HCT116 (cell line): Measurements from ENCODE around the gene RBFOX2. TPM values are rescaled to one million over a fixed set of nuclear protein-coding genes. Genes with fewer than 3 reads are reported as not detected.

Experiments
- ATAC-seq: fragments of 200-7000 bp; cut with Tn5 transposase; 2 replicates; pipeline ENCODE4 v1.9.1; 2020; ENCODE audit warnings: mild to moderate bottlenecking, moderate library complexity
- BruUV-seq: library from RNA; stranded (reverse); fragments of 400-500 nt; replicated peaks from 2 replicates; lab custom pipeline; 2021; lab: Mats Ljungman, UMichigan
- CTCF ChIA-PET: fragments of 300-600 bp; sonication (Branson Sonifier 250); formaldehyde crosslinking; loops from one replicate; lab custom pipeline; 2021; ENCODE audit warnings: antibody characterized with exemption; lab: Charles Lee
- POLR2A ChIA-PET: fragments of 300-600, 350-600 bp; sonication (Branson Sonifier 250); formaldehyde crosslinking; loops from one replicate; lab custom pipeline; 2021; ENCODE audit warnings: antibody characterized with exemption; lab: Charles Lee
- RAD21 ChIA-PET, 2 experiments: fragments of 300-600 bp; sonication (Branson Sonifier 250); formaldehyde crosslinking; loops; one replicate each; lab custom pipeline; 2023; ENCODE audit warnings: low total read pairs in 2 of 2; ENCODE audit not compliant: uncharacterized antibody in 2 of 2, unreplicated experiment in 2 of 2, low non-redundant PET in 1 of 2; lab: Charles Lee
- DNase-seq: peaks from one replicate; pipeline ENCODE4 v3.0.0-alpha.2; 2010; ENCODE audit warnings: low read depth, low spot score
- H2AFZ ChIP-seq: fragments of 200-600 bp; shearing (Covaris generic), sonication (generic); 2 replicates; pipeline ENCODE4 v1.6.1; 2017; ENCODE audit warnings: low read depth, mixed run types, mixed read lengths, antibody characterized with exemption, low read length; ENCODE audit not compliant: poor library complexity, severe bottlenecking
- H3K27ac ChIP-seq: 2 replicates; pipeline ENCODE4 v1.5.1; 2012; ENCODE audit warnings: low read depth, low read length
- H3K27me3 ChIP-seq: fragments of 200-600 bp; sonication (generic); 2 replicates; pipeline ENCODE4 v1.6.1; 2016; ENCODE audit warnings: mixed run types, low read length, mixed read lengths; ENCODE audit not compliant: insufficient read depth
- H3K36me3 ChIP-seq, 2 experiments: fragments of 200-500 bp in 1 of 2; fragments of 200-600 bp in 1 of 2; sonication (Bioruptor generic) in 1 of 2; sonication (generic) in 1 of 2; 2 replicates each; pipeline versions ENCODE4 v1.5.1 to v1.6.1; 2014 to 2016; ENCODE audit warnings: low read length in 2 of 2, inconsistent platforms in 1 of 2, mixed read lengths in 1 of 2, mixed run types in 1 of 2; ENCODE audit not compliant: insufficient read depth in 2 of 2, control insufficient read depth in 1 of 2
- H3K4me1 ChIP-seq, 2 experiments: fragments of 200-600 bp in 1 of 2; sonication (generic) in 1 of 2; 2 replicates each; pipeline versions ENCODE4 v1.5.1 to v1.6.1; 2012 to 2017; ENCODE audit warnings: low read length in 2 of 2, inconsistent platforms in 1 of 2, mild to moderate bottlenecking in 1 of 2, mixed read lengths in 1 of 2, mixed run types in 1 of 2, moderate library complexity in 1 of 2; ENCODE audit not compliant: insufficient read depth in 2 of 2, control insufficient read depth in 1 of 2
- H3K4me2 ChIP-seq: fragments of 200-600 bp; sonication (generic); 2 replicates; pipeline ENCODE4 v1.6.1; 2017; ENCODE audit warnings: mixed run types, low read length, mixed read lengths
- H3K4me3 ChIP-seq, 2 experiments: fragments of 200-600 bp in 1 of 2; sonication (generic) in 1 of 2; replicated peaks in 1 of 2; 2 replicates each; pipeline ENCODE4 v1.5.1; 2011 to 2016; ENCODE audit warnings: low read length in 2 of 2, control low read depth in 1 of 2, low read depth in 1 of 2, mild to moderate bottlenecking in 1 of 2, mixed read lengths in 1 of 2, mixed run types in 1 of 2
- H3K79me2 ChIP-seq: fragments of 200-600 bp; sonication (generic); 2 replicates; pipeline ENCODE4 v1.6.1; 2017; ENCODE audit warnings: mild to moderate bottlenecking, mixed run types, low read length, moderate library complexity, mixed read lengths; ENCODE audit not compliant: insufficient read depth
- H3K9ac ChIP-seq: fragments of 200-600 bp; sonication (generic); 2 replicates; pipeline ENCODE4 v1.6.1; 2016; ENCODE audit warnings: low read length, mixed read lengths
- H3K9me2 ChIP-seq: fragments of 200-600 bp; sonication (generic), shearing (Covaris generic); 2 replicates; pipeline ENCODE4 v1.6.1; 2017; ENCODE audit warnings: mixed run types, mild to moderate bottlenecking, moderate library complexity; ENCODE audit not compliant: insufficient read depth
- H3K9me3 ChIP-seq, 2 experiments: fragments of 200-500 bp in 1 of 2; fragments of 200-600 bp in 1 of 2; sonication (Bioruptor generic) in 1 of 2; sonication (generic) in 1 of 2; 2 replicates each; pipeline ENCODE4 v1.6.1; 2014 to 2017; ENCODE audit warnings: low read length in 2 of 2, mixed read lengths in 2 of 2, inconsistent platforms in 1 of 2, low read depth in 1 of 2, mild to moderate bottlenecking in 1 of 2, mixed run types in 1 of 2, moderate library complexity in 1 of 2; ENCODE audit not compliant: control insufficient read depth in 1 of 2, insufficient read depth in 1 of 2
- H4K20me1 ChIP-seq: fragments of 200-600 bp; sonication (generic), shearing (Covaris generic); 2 replicates; pipeline ENCODE4 v1.6.1; 2017; ENCODE audit warnings: mixed run types, mild to moderate bottlenecking, moderate library complexity; ENCODE audit not compliant: insufficient read depth
- ATF3 ChIP-seq: IDR thresholded peaks from 2 replicates; pipeline ENCODE4 v1.6.1; 2012
- CBX3 ChIP-seq: IDR thresholded peaks from 2 replicates; pipeline ENCODE4 v1.6.1; 2012; ENCODE audit warnings: low read depth
- EGR1 ChIP-seq: IDR thresholded peaks from 2 replicates; pipeline ENCODE4 v1.6.1; 2012; ENCODE audit warnings: low read depth
- ELF1 ChIP-seq: IDR thresholded peaks from 2 replicates; pipeline ENCODE4 v1.6.1; 2012; ENCODE audit warnings: low read depth, borderline replicate concordance
- EZH2 ChIP-seq: fragments of 200-600 bp; sonication (generic); IDR thresholded peaks from 2 replicates; pipeline ENCODE4 v1.6.1; 2017; ENCODE audit warnings: antibody characterized with exemption, mixed run types
- EZH2phosphoT487 ChIP-seq: fragments of 200-600 bp; IDR thresholded peaks from 2 replicates; pipeline ENCODE4 v1.6.1; 2018; ENCODE audit warnings: antibody characterized with exemption, borderline replicate concordance
- FOSL1 ChIP-seq: IDR thresholded peaks from 2 replicates; pipeline ENCODE4 v1.6.1; 2012; ENCODE audit warnings: low read depth
- JUND ChIP-seq: IDR thresholded peaks from 2 replicates; pipeline ENCODE4 v1.6.1; 2012
- POLR2AphosphoS5 ChIP-seq: IDR thresholded peaks from 2 replicates; pipeline ENCODE4 v1.6.1; 2011; ENCODE audit warnings: mild to moderate bottlenecking, low read depth, low read length, moderate library complexity
- RAD21 ChIP-seq: IDR thresholded peaks from 2 replicates; pipeline ENCODE4 v1.6.1; 2012; ENCODE audit warnings: low read depth, mild to moderate bottlenecking
- SP1 ChIP-seq: IDR thresholded peaks from 2 replicates; pipeline ENCODE4 v1.6.1; 2012; ENCODE audit warnings: low read depth
- SRF ChIP-seq: IDR thresholded peaks from 2 replicates; pipeline ENCODE4 v1.6.1; 2012; ENCODE audit warnings: low read depth
- ZFX ChIP-seq: fragments of 450-650 bp; IDR thresholded peaks from 2 replicates; pipeline ENCODE4 v1.6.1; 2017
- ZNF274 ChIP-seq: fragments of 200-500 bp; sonication (Bioruptor generic); IDR thresholded peaks from 2 replicates; pipeline ENCODE4 v1.6.1; 2014; ENCODE audit warnings: mild to moderate bottlenecking, low read depth, low read length, inconsistent platforms
- intact Hi-C: fragments of 100-400 bp; cut with micrococcal nuclease; formaldehyde crosslinking; loops from 2 replicates; pipeline ENCODE4 v1.10.0; 2022
- total RNA-seq: library from RNA; stranded (reverse); gene quantifications from one replicate; pipeline ENCODE4 v1.2.1, GENCODE V29; 2021; ENCODE audit not compliant: unreplicated experiment
- TF ChIP-seq, protein P1 (sequence below): IDR thresholded peaks from 2 replicates; pipeline ENCODE4 v1.6.1; 2011; ENCODE audit warnings: mild to moderate bottlenecking, low read length, moderate library complexity; ENCODE audit not compliant: insufficient replicate concordance; ENCODE audit errors: extremely low read depth

The RBFOX2 gene
- total RNA-seq, 1 experiment from 2014 or later: 83.9 TPM

DNA sequence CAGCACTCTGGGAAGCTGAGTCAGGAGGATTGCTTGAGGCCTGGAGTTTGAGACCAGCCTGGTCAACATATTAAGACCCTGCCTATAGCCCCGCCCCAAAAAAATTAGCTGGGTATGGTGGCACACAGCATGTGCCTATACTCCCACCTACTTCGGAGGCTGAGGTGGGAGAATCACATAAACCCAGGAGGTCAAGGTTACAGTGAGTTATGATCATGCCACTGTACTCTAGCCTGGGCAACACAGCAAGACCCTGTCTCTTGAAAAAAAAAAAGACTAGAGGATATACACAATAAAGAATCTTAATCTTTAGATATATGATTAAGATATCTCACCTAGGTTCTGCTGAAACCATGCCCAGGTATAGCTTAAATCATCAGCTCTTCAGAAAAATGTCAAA is 174.3 kb downstream of the RBFOX2 start:
- no peak for ATAC-seq
- H3K4me3 ChIP-seq: no peak overlapping the region
- no peaks in the 10 kb centered on the region for H3K4me1 ChIP-seq
- CTCF ChIA-PET: no interaction called here
- H2AFZ ChIP-seq: no peak overlapping the region
- RAD21 ChIA-PET: no interaction called here
- no peak overlapping the region for H3K27ac ChIP-seq
- H3K9ac ChIP-seq: no peak overlapping the region
- H3K27me3 ChIP-seq: no peaks in the 10 kb centered on the region
- no peaks in the 10 kb centered on the region for H3K36me3 ChIP-seq
- BruUV-seq: no TSS peak
- H3K9me2 ChIP-seq: no peaks in the 10 kb centered on the region
- no peak overlapping the region for H3K4me2 ChIP-seq
- POLR2A ChIA-PET: interaction anchor here (0.9 kb wide), 1 partner anchor 14 kb away, joined by 3 read pairs; no protein-coding TSS in a partner anchor
- H3K79me2 ChIP-seq: peaks cover 39% of the 10 kb centered on the region
- H4K20me1 ChIP-seq: peaks cover 4% of the 10 kb centered on the region; the same call in 1 of the 2 replicates
- no peak for DNase-seq
- TF ChIP-seq EZH2phosphoT487 (no peak), POLR2AphosphoS5 (no peak), CBX3 (no peak), SRF (no peak), FOSL1 (no peak), RAD21 (no peak), ELF1 (no peak), JUND (no peak), EZH2 (no peak), SP1 (no peak), ZNF274 (no peak), EGR1 (no peak), ZFX (no peak), ATF3 (no peak)
- TF ChIP-seq, protein P1, sequence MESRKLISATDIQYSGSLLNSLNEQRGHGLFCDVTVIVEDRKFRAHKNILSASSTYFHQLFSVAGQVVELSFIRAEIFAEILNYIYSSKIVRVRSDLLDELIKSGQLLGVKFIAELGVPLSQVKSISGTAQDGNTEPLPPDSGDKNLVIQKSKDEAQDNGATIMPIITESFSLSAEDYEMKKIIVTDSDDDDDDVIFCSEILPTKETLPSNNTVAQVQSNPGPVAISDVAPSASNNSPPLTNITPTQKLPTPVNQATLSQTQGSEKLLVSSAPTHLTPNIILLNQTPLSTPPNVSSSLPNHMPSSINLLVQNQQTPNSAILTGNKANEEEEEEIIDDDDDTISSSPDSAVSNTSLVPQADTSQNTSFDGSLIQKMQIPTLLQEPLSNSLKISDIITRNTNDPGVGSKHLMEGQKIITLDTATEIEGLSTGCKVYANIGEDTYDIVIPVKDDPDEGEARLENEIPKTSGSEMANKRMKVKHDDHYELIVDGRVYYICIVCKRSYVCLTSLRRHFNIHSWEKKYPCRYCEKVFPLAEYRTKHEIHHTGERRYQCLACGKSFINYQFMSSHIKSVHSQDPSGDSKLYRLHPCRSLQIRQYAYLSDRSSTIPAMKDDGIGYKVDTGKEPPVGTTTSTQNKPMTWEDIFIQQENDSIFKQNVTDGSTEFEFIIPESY: no peak
- H3K9me3 ChIP-seq: no peaks in the 10 kb centered on the region
- intact Hi-C loops: no loop called here
